Fibroblast of lung (primary cell): Measurements from ENCODE around the gene PTPRO.

Experiments
- CTCF ChIP-seq, 2 donors: IDR thresholded peaks in 1 of 2; conservative IDR thresholded peaks in 1 of 2; 1 replicate in 1 of 2; 2 replicates in 1 of 2; pipeline ENCODE4 v1.5.1; 2011 to 2012; ENCODE audit warnings: low read length in 2 of 2, control low read depth in 1 of 2, inconsistent platforms in 1 of 2, low read depth in 1 of 2, mild to moderate bottlenecking in 1 of 2
- EZH2 ChIP-seq: IDR thresholded peaks from 2 replicates; pipeline ENCODE4 v1.5.1; 2012; ENCODE audit warnings: low read length, control low read depth, mild to moderate bottlenecking; ENCODE audit errors: missing control alignments

DNA sequence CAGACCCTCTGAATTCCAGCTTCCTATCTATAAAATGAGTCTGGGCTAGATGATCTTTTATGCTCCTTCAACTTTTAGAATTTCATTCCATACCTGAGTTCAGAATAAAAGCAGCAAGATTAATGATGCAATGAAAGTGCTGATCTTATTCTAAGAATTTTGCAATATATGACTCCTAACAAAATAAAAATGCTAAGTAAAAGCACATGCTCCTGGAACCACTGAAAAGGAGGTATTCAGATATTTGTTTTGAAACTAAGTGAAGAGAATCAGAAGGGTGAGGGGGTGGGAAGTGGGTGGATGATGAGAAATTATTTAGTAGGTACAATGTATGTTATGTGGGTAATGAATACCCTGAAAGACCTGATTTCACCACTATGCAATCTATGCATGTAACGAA lies 216.6 kb downstream of the PTPRO start:
- no peak for TF ChIP-seq CTCF (conservative IDR thresholded peaks at IDR 0.05 in 1 of 2, IDR thresholded peaks at IDR 0.05 in 1 of 2; ENCODE audit: low read depth in 1 of 2, low read length in 2 of 2)
- no peak for TF ChIP-seq EZH2
